Activated naive CD4-positive, alpha-beta T cell treated with anti-CD3 and anti-CD28 coated beads, Interleukin-2, amount 50 U/mL, for 24 hours (primary cell): ENCODE data around the gene PNMA8C.
"Not testable (repeated sequence)": the region's sequence is repeated elsewhere in the genome, so short reads cannot be mapped to it uniquely, and the experiment has no call there.

Source experiments
- H3K27ac Mint-ChIP-seq: one replicate; pipeline ENCODE4 v1.8.0; 2021; ENCODE audit warnings: mild to moderate bottlenecking, mixed read lengths
- H3K27me3 Mint-ChIP-seq: one replicate; pipeline ENCODE4 v1.8.0; 2021; ENCODE audit warnings: mixed read lengths
- H3K36me3 Mint-ChIP-seq: one replicate; pipeline ENCODE4 v1.8.0; 2021; ENCODE audit warnings: mixed read lengths
- H3K4me1 Mint-ChIP-seq: one replicate; pipeline ENCODE4 v1.8.0; 2021; ENCODE audit warnings: mixed read lengths
- H3K4me3 Mint-ChIP-seq: one replicate; pipeline ENCODE4 v1.8.0; 2021; ENCODE audit warnings: mild to moderate bottlenecking, mixed read lengths
- H3K9me3 Mint-ChIP-seq: one replicate; pipeline ENCODE4 v1.8.0; 2021; ENCODE audit warnings: mixed read lengths

The PNMA8C gene

GRCh38 chr19:46408664-46409039 is 20.1 kb downstream of the PNMA8C start:
- H3K4me1 Mint-ChIP-seq: peaks cover 23% of the 10 kb centered on the region
- peaks cover 56% of the 10 kb centered on the region for H3K27me3 Mint-ChIP-seq
- H3K4me3 Mint-ChIP-seq: no peak overlapping the region
- no peak overlapping the region for H3K27ac Mint-ChIP-seq
- no peaks in the 10 kb centered on the region for H3K36me3 Mint-ChIP-seq
- no peaks in the 10 kb centered on the region for H3K9me3 Mint-ChIP-seq

GRCh38 chr19:46407856-46408663 is 20.7 kb downstream of the PNMA8C start:
- no peaks in the 10 kb centered on the region for H3K9me3 Mint-ChIP-seq
- no peak overlapping the region for H3K4me3 Mint-ChIP-seq
- peaks cover 57% of the 10 kb centered on the region for H3K27me3 Mint-ChIP-seq
- H3K4me1 Mint-ChIP-seq: peaks cover 25% of the 10 kb centered on the region
- H3K36me3 Mint-ChIP-seq: no peaks in the 10 kb centered on the region
- no peak overlapping the region for H3K27ac Mint-ChIP-seq

GRCh38 chr19:46406976-46407375 is 21.8 kb downstream of the PNMA8C start:
- H3K4me1 Mint-ChIP-seq: peaks cover 24% of the 10 kb centered on the region
- H3K27me3 Mint-ChIP-seq: peaks cover 57% of the 10 kb centered on the region
- H3K4me3 Mint-ChIP-seq: no peak overlapping the region
- no peaks in the 10 kb centered on the region for H3K36me3 Mint-ChIP-seq
- H3K9me3 Mint-ChIP-seq: no peaks in the 10 kb centered on the region
- no peak overlapping the region for H3K27ac Mint-ChIP-seq

GRCh38 chr19:46404753-46405468 is 23.8 kb downstream of the PNMA8C start:
- Mint-ChIP-seq H3K4me3 (peak overlapping the region; percentile 79), H3K4me1 (peaks cover 24% of the 10 kb centered on the region), H3K27ac (no peak overlapping the region), H3K36me3 (peaks cover 2% of the 10 kb centered on the region), H3K9me3 (no peaks in the 10 kb centered on the region), H3K27me3 (peaks cover 47% of the 10 kb centered on the region)

- Mint-ChIP-seq H3K9me3 (no peaks in the 10 kb centered on the region), H3K27ac (no peak overlapping the region), H3K4me1 (peaks cover 24% of the 10 kb centered on the region), H3K4me3 (peak overlapping the region; percentile 79), H3K36me3 (peaks cover 2% of the 10 kb centered on the region), H3K27me3 (peaks cover 47% of the 10 kb centered on the region)
Observed at GRCh38 chr19:46404055-46404752, 24.5 kb downstream of the PNMA8C start.

- H3K4me1 Mint-ChIP-seq: peaks cover 17% of the 10 kb centered on the region
Observed at GRCh38 chr19:46402725-46403124, 26.0 kb downstream of the PNMA8C start.

GRCh38 chr19:46397801-46398479 is 30.8 kb downstream of the PNMA8C start:
- H3K27me3 Mint-ChIP-seq: peaks cover 10% of the 10 kb centered on the region
- H3K4me3 Mint-ChIP-seq, H3K4me1 Mint-ChIP-seq, H3K9me3 Mint-ChIP-seq, H3K27ac Mint-ChIP-seq, H3K36me3 Mint-ChIP-seq: not testable (repeated sequence)

More at GRCh38 chr19:46402725-46403124, 26.0 kb downstream of the PNMA8C start:
- Mint-ChIP-seq H3K9me3 (no peaks in the 10 kb centered on the region), H3K27ac (no peak overlapping the region), H3K4me3 (no peak overlapping the region), H3K36me3 (peaks cover 2% of the 10 kb centered on the region), H3K27me3 (peaks cover 36% of the 10 kb centered on the region)

GRCh38 chr19:46394402-46394797 is 34.3 kb downstream of the PNMA8C start:
- Mint-ChIP-seq H3K9me3 (no peaks in the 10 kb centered on the region), H3K4me3 (no peak overlapping the region), H3K4me1 (peaks cover 10% of the 10 kb centered on the region), H3K27ac (no peak overlapping the region), H3K36me3 (peaks cover 7% of the 10 kb centered on the region), H3K27me3 (peaks cover 3% of the 10 kb centered on the region)

- no peak overlapping the region for H3K27ac Mint-ChIP-seq
- no peak overlapping the region for H3K4me3 Mint-ChIP-seq
- H3K27me3 Mint-ChIP-seq: peaks cover 3% of the 10 kb centered on the region
- no peaks in the 10 kb centered on the region for H3K9me3 Mint-ChIP-seq
- peaks cover 10% of the 10 kb centered on the region for H3K4me1 Mint-ChIP-seq
- H3K36me3 Mint-ChIP-seq: peaks cover 9% of the 10 kb centered on the region
Observed at GRCh38 chr19:46393456-46394401, 35.0 kb downstream of the PNMA8C start.

GRCh38 chr19:46392837-46393236 is 35.9 kb downstream of the PNMA8C start:
- Mint-ChIP-seq H3K27ac (no peak overlapping the region), H3K4me1 (peaks cover 10% of the 10 kb centered on the region), H3K9me3 (no peaks in the 10 kb centered on the region), H3K27me3 (peaks cover 3% of the 10 kb centered on the region), H3K4me3 (no peak overlapping the region), H3K36me3 (peaks cover 9% of the 10 kb centered on the region)

- Mint-ChIP-seq H3K4me3 (no peak overlapping the region), H3K9me3 (no peaks in the 10 kb centered on the region), H3K27me3 (no peaks in the 10 kb centered on the region), H3K4me1 (peaks cover 10% of the 10 kb centered on the region), H3K36me3 (peaks cover 12% of the 10 kb centered on the region), H3K27ac (peak overlapping the region; percentile 67)
Observed at GRCh38 chr19:46392252-46392801, 36.4 kb downstream of the PNMA8C start.

- Mint-ChIP-seq H3K4me3 (no peak overlapping the region), H3K27ac (no peak overlapping the region), H3K36me3 (peaks cover 15% of the 10 kb centered on the region), H3K4me1 (peaks cover 10% of the 10 kb centered on the region), H3K27me3 (no peaks in the 10 kb centered on the region), H3K9me3 (no peaks in the 10 kb centered on the region)
Observed at GRCh38 chr19:46391296-46392251, 37.2 kb downstream of the PNMA8C start.

GRCh38 chr19:46390866-46391265 is 37.9 kb downstream of the PNMA8C start:
- H3K36me3 Mint-ChIP-seq: peaks cover 17% of the 10 kb centered on the region
- no peaks in the 10 kb centered on the region for H3K27me3 Mint-ChIP-seq

More at GRCh38 chr19:46390866-46391265, 37.9 kb downstream of the PNMA8C start:
- Mint-ChIP-seq H3K27ac (no peak overlapping the region), H3K9me3 (no peaks in the 10 kb centered on the region), H3K4me3 (no peak overlapping the region), H3K4me1 (peaks cover 10% of the 10 kb centered on the region)
